Stimulated activated CD4-positive, alpha-beta T cell treated with anti-CD3 and anti-CD28 coated beads, Interleukin-4, amount 100 ng/mL, for 1 hour (primary cell): ENCODE measurements around the gene SESTD1.
"Not testable (repeated sequence)": the region's sequence is repeated elsewhere in the genome, so short reads cannot be mapped to it uniquely, and the experiment has no call there.

Source experiments
- DNase-seq: peaks from one replicate; pipeline ENCODE4 v3.0.0-alpha.2; 2020

SESTD1 gene

DNA sequence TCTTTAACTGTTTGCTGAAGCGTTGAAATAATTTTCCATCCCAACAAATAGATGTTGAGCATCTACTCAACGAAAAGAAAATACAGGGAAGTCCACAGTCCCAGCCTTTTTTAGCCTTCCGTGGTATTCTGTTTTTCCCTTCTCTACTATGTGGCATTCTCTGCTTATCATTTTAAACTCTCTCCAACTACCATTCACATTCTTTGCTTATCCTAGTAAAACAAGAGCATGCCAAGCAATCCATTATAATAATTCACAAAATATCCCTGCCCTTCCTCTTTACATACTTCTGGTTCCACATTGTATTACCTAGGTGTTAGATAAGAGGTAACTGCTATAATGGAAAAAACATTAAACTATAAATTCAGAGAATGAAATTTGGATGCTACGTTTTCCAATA, 1.6 kb upstream of the SESTD1 start:
- DNase-seq: no peak

DNA sequence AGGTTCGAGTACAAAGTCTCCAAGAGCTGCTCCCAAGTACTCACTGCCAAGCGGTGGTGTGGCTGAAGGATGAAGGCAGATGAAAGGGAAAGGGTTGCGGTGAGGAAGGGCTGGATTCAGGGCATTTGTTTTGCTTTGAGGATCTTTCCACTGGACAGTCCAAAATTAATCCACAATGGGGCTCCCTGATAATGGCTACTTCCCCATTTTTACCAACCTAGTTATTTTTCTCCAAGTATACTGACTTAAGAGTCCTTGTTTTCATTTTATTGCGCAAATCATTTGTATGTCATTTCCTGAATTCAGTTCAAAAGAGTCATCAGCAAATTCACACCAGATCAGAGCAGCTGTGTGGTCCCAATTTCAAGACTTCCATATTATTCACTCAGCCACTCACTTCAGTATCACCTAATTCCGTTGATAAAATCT, 464 bp upstream of the SESTD1 start:
- no peak for DNase-seq

DNA sequence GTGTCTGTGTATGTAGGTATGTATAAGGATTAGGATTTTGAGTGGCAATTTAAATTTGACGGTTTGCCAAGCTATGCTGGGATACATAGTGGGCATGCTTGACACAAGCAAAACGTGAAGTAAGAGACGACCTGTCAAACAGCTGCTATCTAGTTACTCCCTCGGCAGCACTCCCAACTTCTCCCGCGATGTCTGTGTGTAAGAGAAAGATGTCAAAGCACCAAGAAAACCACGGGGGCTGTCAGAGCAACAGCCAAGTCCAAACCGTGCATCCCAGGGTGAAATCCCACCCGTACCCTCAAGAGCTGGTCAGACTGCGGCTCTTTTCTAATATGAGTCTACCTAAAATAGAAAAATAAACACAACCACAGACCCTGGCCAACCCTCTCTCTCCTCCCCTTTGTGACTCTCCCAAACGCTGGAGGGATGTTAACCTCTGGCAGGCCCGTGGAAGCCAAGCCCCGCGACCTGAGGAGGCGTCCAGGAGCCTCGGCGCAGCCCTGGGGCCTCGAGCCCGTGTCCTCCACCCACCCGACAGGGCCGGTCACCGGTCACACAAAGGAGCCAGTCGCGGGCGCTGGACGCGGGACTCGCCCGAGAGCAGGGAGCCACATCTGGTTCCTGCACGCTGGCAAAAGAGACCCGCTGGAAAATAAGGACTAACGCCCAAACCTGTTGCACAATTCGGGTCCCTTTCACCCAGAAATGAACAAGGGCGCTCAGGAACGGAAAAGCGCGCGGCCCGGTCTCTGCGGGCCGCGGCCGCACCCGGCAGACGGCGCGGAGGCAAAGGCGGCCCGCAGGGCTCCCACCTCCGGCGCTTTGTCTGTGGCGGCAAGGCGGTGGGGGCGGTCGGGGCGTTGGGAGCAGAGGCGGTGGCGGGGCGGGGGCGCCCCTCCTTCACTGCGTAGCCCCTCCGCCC, 925 bp downstream of the SESTD1 start:
- DNase-seq: peak; percentile 31

DNA sequence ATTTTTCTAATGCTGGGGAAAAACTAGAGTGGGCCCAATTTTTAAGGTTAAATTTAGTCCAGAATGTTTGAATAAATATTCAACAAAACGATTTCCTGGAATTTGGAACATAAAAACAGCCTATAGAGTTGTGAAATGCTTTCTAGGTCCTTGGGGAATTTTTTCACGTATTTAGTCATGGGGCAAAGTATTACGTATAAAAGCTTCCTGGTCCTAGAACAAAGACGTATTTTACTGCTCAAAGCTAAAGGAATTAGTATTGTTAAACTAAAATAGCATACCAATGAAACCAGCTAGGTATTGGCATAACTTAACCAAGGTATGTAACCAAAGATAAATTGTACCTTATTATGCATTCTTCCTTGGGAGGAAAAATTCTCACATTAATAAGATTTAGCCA, 1.6 kb downstream of the SESTD1 start:
- DNase-seq: no peak

DNA sequence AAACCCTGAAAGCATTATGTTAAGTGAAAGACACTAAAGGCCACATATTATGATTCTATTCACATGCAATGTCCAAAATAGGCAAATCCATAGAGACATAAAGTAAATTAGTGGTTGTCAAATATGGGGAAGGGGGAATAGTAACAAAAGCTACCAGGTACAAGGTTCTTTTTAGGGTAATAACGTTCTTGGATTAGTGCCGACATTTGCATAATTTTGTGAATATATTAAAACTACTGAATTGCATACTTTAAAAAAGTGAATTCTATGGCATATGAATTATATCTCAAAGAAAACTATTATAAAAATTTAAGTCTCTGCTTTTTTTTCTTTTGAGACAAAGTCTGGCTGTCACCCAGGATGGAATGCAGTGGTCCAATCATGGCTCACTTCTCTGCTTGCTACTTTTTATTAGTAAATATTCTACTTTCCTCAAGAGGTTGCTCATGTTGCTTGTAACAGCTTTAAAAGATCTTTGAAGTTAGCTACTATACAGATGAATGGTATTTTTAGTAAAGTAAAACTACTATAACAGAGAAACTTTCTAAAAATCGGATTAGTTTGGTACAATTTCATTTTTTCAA, 2.5 kb downstream of the SESTD1 start:
- DNase-seq: no peak

DNA sequence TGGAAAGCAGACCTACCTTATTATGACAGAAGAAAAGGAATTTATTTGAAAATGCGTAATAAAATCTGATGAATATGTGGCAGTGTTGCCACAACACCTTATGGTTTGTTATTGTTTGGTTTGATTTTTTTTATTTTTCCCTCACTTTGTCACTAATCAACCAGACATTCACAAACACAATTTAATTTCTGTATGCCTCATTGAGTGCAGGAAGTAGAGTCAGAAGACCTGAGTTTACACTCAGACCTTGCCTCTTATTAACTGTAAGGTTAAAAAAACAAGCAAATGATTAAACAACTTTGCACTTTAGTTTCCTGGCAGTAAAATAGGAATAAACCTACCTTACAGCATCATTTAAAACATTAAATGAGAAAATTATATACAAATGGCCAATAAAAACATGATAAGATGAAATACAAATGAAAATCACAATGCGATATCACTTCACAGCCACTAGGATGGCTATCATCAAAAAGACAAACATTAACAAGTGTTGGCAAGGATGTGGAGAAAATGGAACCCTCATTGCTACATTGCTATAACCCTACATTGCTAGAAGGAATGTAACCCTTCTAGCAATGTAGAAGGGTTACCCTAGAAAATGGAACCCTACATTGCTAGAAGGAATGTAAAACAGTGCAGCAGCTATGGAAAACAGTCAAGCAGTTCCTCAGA, 3.3 kb downstream of the SESTD1 start:
- no peak for DNase-seq

DNA sequence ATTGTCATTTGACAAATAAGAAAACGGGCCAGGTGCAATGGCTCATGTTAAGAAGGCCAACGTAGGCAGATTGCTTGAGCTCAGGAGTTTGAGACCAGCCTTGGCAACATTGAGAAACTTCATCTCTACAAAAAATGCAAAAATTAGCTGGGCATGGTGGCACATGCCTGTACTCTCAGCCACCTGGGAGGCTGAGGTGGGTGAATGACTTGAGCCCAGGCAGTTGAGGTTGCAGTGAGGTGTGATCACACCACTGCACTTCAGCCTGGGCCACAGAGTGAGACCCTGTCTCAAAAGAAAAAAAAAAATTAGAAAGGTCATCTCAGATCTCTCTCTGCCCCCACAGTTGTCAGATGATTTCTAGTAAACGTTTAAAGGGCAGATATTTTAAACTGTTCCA, 4.4 kb downstream of the SESTD1 start:
- DNase-seq: no peak

DNA sequence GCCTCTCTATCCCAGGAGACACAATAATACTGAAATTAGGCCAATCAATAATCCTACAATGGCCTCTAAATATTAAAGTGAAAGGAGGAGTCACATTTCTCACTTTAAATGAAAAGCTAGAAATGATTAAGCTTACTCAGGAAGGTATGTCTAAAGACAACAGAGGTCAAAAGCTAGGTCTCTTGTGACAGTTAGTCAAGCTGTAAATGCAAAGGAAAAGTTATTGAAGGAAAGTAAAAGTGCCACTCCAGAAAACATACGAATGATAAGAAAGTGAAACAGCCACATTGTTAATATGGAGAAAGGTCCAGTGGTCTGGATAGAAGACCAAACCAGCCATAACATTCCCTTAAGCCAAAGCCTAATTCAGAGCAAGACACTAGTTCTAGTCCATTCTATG, 9.5 kb downstream of the SESTD1 start:
- DNase-seq: no peak

DNA sequence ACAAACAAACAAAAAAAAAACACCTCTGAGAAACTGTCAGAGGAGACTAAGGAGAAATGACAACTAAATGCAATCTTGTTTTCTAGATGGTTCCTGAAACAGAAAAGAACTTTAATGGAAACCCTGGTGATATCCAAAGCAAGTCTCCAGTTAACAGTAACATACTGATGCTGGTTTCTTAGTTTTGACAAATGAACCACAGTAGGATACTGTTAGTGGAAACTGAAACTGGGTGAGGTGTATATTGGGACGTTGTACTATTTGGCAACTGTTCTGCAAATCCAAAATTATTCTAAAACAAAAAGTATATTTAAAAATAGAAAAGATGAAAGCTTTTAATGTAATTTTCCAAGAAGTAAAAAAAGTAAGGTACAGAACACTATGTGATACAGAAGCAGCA, 11.4 kb downstream of the SESTD1 start:
- no peak for DNase-seq

DNA sequence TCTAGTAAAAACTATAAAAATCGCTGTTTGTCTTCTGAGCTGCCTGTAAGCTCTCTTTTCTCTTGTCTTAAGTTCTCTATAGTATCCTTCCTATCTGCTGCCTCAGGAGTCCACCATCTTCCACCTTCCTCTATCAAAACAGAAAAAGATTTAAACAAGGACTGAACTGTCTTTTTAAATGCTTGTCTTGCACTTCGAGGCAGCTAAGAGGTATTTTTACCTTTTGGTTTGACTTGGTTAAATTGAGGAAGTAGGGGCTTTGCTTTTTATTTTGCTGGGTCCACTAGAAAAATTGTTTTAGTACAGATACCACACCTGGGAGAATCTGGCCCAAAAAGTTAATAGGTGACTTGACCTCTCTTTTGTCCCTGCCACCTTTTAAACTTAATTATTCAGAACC, 12.2 kb downstream of the SESTD1 start:
- no peak for DNase-seq

DNA sequence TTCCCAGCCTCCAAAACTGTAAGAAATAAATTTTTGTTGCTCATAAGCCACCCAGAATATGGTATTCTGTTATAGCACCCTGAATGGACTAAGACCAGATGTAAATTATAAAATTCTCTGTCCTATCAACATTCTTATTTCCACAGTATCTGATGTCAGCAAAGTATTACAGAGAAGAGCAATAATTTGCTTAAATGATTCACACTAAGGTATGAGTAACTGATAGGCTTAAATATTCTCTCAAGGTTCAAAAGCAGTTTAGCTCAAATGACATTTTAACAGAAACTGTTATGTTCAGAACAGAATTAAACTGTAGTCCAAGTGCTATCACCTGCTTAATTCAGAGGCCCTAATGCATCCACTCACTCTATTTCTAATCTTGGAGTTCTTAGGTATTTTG, 12.8 kb downstream of the SESTD1 start:
- no peak for DNase-seq

DNA sequence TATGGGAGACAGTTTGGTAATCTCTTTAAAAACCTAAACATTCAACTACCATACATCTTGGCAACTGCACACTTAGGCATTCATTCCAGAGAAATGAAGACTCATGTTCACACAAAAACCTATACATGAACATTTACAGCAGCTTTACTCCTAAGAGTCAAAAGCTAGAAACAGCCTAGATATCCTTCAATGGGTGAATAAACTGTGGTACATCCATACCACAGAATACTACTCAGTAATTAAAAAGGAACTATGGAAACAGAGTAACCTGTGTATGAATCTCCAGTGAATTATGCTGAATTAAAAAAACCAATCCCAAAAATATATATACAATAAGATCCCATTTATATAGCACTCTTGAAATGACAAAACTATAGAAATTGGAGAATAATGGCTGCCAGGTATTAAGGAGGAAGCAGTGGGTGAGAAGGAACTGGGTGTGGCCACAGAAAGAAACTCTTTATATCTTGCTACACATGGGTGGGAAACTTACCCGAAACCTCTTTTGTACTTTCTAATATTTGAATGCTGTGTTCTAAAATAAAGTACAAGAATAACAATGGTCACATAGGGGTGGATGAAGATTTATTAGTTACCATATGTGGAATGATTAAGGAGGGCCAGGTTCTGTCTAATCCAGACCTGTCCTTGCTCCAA, 13.7 kb downstream of the SESTD1 start:
- DNase-seq: no peak

DNA sequence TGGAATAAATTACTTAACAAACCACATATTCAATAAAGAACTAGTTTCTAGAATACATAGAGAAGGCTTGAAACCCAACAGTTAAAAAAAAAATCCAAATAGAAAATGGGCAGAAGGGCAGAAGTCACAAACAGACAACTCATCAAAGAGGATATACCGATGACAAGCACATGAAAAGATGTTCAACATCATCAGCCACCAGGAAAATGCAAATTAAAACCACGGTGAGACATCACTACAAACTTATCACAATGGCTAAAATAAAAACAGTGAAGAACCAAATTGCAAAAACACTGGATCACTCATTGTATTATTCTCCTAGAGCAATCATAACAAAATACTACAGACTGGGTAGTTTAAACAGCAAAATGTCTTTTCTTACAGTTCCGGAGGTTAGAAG, 14.5 kb downstream of the SESTD1 start:
- no peak for DNase-seq

DNA sequence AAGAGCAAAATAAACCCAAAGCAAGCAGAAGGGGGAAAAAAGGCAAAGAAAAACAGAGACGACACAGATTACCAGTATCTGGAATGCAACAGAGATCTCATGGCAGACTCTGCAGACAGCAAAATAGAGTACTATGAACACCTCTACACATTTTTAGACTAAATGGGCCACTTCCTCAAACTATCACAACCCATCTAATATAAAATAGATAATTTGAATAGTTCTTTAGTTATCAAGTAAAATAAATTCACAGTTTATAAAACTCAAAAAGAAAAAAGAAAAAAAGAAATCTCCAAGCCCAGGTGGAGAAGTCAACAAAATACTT, 16.6 kb downstream of the SESTD1 start:
- DNase-seq: no peak

DNA sequence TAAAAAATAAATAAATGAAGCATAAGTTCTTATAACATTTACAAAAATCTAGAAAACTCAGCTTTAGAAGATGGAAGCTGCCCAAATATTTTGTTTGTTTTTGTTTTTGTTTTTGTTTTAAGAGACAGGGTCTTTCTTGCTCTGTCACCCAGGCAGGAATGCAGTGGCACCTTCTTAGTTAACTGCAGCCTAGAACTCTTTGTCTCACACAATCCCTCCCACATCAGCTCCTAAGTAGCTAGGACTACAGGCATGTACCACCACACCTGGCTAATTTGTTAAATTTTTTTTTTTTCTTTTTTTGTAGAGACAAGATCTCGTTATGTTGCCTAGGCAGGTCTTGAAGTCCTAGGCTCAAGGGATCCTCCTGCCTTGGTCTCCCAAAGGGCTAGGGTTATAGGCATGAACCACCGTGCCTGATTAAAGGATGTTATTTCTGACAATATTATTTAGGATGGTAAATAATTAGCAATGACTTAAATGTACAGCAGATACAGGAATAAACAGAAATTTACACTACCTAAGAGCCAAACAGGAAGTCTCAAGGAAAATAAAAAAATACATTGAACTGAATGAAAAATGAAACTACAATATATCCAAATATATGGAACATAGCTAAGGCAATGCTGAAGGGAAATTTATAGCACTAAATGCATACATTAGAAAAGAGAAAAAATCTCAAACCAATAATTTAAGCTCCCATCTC, 17.2 kb downstream of the SESTD1 start:
- DNase-seq: no peak

DNA sequence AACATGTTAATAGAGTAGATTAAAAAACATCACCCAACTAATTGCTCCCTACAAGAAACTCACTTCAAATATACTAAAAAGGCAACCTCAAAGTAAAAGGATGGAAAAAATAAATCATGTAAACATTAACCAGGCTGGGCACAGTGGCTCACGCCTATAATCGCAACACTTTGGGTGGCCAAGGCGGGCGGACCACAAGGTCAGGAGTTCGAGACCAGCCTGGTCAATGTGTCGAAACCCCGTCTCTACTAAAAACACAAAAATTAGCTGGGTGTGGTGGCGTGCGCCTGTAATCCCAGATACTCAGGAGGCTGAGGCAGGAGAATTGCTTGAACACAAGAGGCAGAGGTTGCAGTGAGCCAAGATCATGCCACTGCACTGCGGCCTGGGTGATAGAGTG, 18.8 kb downstream of the SESTD1 start:
- not testable (repeated sequence) for DNase-seq

DNA sequence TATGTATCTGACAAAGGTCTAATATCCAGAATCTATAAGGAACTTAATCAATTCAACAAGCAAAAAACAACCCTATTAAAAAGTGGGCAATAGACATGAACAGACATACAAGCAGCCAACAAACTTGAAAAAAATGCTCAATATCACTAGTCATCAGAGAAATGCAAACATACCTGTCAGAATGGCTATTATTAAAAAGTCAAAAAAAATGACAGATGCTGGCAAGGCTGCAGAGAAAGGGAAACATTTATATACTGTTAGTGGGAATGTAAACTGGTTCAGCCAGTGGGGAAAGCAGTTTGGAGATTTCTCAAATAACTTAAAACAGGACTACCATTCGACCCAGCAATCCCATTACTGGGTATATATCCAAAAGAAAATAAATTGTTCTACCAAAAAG, 21.6 kb downstream of the SESTD1 start:
- no peak for DNase-seq

DNA sequence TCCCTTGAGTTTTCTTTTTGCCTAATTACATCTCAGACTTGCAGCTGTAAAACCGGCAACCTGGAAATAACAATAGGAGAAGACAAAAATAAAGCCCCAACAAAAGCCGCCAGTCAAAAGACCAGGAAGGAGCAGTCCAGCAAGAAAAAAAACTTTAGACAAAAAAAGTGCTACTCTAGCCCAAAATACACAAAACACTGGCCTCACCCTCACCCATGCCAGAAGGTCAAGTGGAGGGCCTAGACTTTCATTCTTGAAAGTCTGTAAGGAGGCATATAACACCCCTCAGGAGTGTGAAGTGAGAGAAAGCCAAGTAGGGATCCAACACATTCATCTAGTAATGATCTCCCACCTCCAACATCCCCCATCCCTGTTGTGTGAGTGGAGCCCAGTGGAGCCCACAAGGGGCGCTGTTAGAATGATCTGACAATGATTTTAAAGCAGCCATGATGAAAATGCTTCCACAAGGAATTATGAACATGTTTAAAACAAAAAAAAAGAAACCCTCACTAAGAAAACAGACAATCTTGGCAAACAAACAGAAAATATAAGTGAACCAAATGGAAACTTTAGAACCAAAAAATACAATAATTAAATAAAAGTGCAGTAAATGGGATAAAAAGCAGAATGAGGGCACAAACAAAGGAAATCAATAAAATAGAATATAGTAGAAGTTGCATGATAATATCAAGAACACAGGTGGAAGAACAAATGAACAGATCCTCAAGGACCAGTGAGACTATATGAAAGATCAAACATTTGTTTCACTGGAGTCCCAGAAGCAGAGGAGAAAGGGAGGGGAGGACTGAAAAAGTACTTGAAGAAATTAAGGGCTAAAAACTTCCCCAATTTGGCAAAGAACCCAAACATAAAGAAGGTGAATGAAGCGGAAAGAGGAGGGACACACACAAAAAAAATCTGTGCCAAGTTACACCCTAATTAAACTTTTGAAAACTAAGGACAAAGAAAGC, 23.9 kb downstream of the SESTD1 start:
- no peak for DNase-seq

DNA sequence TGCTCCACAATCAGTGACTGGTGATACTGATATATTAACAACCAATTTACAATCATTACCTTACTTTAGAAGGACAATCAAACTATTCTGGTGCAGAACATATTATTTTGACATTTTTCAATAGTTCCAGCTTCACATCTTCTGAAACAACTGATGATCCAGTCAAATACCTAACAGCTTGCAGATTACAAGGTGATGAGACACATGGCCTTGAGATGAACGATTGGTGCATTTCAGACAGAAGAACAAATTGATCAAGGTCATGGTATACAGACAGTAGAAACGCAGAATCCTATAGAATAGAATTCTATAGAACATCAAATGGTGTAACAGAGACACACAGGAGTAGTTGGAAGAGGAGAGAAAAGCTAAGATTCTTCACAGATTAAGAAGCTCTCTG, 24.8 kb downstream of the SESTD1 start:
- DNase-seq: no peak

DNA sequence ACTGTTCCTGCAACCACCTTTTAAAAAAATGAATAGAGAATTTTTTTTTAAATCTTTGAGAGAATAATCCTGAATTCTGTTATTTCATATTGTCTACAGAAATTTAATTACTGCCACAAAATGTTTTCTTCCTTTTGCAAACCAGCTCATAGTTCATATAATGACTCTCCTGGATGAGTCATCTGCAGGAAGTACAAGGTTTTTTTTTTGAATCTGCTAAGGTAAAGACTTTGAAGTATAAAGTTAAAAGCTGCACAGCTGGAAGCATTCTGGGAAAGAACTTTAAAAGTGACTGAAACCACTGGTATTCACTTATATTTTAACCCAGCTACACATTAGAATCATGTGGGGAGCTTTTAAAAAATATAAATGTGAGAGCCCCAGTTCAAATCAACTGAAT, 25.4 kb downstream of the SESTD1 start:
- no peak for DNase-seq

DNA sequence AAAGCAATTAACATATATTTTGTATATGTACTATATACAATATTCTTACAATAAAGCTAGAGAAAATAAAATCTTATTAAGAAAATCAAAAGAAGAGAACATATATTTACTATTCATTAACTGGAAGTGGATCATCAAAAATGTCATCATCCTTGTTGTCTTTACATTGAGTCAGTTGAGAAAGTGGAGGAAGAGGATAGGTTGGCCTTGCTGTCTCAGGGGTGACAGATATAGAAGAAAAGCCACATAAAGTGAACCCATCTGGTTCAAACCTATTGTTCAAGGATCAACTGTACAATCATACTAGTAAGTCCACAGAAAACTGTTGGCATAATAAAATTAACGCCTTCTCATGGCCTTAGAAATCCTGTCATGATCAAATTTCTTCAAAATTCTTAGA, 26.6 kb downstream of the SESTD1 start:
- DNase-seq: no peak
